Neural cell (in vitro differentiated cells): Measurements from ENCODE around the gene GNAL.
A peak's percentile ranks its signal among the peaks of the same experiment; 100 is the strongest.

Experiments used
- EP300 ChIP-seq: fragments of 450-650 bp; conservative IDR thresholded peaks from 2 replicates; pipeline ENCODE4 v1.6.1; 2014; ENCODE audit warnings: antibody characterized with exemption, mild to moderate bottlenecking, moderate library complexity; ENCODE audit not compliant: poor library complexity, severe bottlenecking
- EZH2 ChIP-seq: fragments of 200-600, 300-800 bp; shearing (Covaris generic), sonication (generic); IDR thresholded peaks from 2 replicates; pipeline ENCODE4 v1.6.1; 2014; ENCODE audit warnings: antibody characterized with exemption, low read length, borderline replicate concordance, mild to moderate bottlenecking; ENCODE audit not compliant: insufficient read depth, poor library complexity, severe bottlenecking
- MXI1 ChIP-seq: fragments of 450-650 bp; conservative IDR thresholded peaks from 2 replicates; pipeline ENCODE4 v1.6.1; 2014; ENCODE audit warnings: antibody characterized with exemption, mild to moderate bottlenecking; ENCODE audit not compliant: poor library complexity, severe bottlenecking
- POLR2AphosphoS5 ChIP-seq: IDR thresholded peaks from 2 replicates; pipeline ENCODE4 v1.6.1; 2012
- RAD21 ChIP-seq: fragments of 450-650 bp; conservative IDR thresholded peaks from 2 replicates; pipeline ENCODE4 v1.6.1; 2014; ENCODE audit warnings: antibody characterized with exemption, mild to moderate bottlenecking, moderate library complexity
- SMC3 ChIP-seq: fragments of 450-650 bp; conservative IDR thresholded peaks from 2 replicates; pipeline ENCODE4 v1.6.1; 2014; ENCODE audit warnings: antibody characterized with exemption, mild to moderate bottlenecking, moderate library complexity; ENCODE audit not compliant: poor library complexity
- TAF1 ChIP-seq: IDR thresholded peaks from 2 replicates; pipeline ENCODE4 v1.6.1; 2012; ENCODE audit warnings: low read depth
- TF ChIP-seq, protein P1 (sequence below): fragments of 450-650 bp; IDR thresholded peaks from 2 replicates; pipeline ENCODE4 v1.5.1; 2014; ENCODE audit warnings: antibody characterized with exemption, mild to moderate bottlenecking, moderate library complexity; ENCODE audit not compliant: poor library complexity, severe bottlenecking
- TF ChIP-seq, protein P2 (sequence below): IDR thresholded peaks from 2 replicates; pipeline ENCODE4 v1.6.1; 2012; ENCODE audit warnings: borderline replicate concordance

DNA sequence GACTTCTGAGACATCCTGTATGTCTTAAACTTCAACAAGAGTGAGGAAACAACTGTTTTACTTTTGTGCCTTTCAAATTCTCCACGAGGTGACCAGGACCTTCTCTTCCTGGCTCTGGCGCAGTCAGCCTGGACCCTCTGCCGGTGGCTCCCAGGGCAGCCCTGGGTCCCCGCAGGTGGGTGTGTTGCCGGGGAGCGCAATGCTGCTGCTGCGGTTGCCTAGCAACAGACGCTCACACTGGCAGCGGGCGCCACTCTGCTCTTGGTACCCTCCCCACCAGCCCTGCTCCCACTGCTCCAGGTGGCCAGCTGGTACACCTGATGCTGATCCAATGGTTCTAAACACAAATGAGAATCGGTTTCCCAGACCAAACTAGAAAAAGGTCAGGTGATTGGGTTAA is 58.7 kb downstream of the GNAL start:
- no peak for TF ChIP-seq POLR2AphosphoS5
- TF ChIP-seq, protein P1, sequence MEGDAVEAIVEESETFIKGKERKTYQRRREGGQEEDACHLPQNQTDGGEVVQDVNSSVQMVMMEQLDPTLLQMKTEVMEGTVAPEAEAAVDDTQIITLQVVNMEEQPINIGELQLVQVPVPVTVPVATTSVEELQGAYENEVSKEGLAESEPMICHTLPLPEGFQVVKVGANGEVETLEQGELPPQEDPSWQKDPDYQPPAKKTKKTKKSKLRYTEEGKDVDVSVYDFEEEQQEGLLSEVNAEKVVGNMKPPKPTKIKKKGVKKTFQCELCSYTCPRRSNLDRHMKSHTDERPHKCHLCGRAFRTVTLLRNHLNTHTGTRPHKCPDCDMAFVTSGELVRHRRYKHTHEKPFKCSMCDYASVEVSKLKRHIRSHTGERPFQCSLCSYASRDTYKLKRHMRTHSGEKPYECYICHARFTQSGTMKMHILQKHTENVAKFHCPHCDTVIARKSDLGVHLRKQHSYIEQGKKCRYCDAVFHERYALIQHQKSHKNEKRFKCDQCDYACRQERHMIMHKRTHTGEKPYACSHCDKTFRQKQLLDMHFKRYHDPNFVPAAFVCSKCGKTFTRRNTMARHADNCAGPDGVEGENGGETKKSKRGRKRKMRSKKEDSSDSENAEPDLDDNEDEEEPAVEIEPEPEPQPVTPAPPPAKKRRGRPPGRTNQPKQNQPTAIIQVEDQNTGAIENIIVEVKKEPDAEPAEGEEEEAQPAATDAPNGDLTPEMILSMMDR: no peak
- TF ChIP-seq, protein P2, sequence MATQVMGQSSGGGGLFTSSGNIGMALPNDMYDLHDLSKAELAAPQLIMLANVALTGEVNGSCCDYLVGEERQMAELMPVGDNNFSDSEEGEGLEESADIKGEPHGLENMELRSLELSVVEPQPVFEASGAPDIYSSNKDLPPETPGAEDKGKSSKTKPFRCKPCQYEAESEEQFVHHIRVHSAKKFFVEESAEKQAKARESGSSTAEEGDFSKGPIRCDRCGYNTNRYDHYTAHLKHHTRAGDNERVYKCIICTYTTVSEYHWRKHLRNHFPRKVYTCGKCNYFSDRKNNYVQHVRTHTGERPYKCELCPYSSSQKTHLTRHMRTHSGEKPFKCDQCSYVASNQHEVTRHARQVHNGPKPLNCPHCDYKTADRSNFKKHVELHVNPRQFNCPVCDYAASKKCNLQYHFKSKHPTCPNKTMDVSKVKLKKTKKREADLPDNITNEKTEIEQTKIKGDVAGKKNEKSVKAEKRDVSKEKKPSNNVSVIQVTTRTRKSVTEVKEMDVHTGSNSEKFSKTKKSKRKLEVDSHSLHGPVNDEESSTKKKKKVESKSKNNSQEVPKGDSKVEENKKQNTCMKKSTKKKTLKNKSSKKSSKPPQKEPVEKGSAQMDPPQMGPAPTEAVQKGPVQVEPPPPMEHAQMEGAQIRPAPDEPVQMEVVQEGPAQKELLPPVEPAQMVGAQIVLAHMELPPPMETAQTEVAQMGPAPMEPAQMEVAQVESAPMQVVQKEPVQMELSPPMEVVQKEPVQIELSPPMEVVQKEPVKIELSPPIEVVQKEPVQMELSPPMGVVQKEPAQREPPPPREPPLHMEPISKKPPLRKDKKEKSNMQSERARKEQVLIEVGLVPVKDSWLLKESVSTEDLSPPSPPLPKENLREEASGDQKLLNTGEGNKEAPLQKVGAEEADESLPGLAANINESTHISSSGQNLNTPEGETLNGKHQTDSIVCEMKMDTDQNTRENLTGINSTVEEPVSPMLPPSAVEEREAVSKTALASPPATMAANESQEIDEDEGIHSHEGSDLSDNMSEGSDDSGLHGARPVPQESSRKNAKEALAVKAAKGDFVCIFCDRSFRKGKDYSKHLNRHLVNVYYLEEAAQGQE: no peak
- TF ChIP-seq SMC3: no peak
- TF ChIP-seq MXI1: peak; percentile 45
- TF ChIP-seq TAF1: no peak
- no peak for TF ChIP-seq EP300
- no peak for TF ChIP-seq EZH2
- TF ChIP-seq RAD21: no peak
